ENCODE data around the gene PHF14.

Gene PHF14

GRCh38 chr7:11104578-11104977 is 130.9 kb downstream of the PHF14 start:
- no peak for DNase-seq (ENCODE audit: low read depth in 3 of 3, low spot score in 1 of 3)

DNA sequence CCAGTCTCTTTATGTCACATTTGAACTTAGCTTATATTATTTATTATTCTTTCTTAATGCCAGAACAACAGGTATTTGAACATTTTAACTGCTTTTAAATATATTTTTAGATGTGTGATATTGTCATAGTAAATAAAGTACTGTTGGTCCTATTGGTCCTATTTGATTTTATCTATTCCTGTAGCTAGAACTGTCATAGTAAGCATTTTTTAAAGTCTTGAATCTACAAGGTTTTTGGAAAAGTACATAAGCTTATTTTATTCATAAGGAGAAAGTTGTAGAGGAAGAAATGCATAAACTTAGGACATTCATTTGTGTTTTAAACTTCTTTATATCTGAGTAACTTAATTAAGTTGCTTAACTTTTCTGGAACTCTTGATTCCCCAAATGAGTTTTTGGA is 136.0 kb downstream of the PHF14 start:
- DNase-seq (ENCODE audit: low read depth in 3 of 3, low spot score in 1 of 3): no peak

GRCh38 chr7:11120068-11120664 is 146.5 kb downstream of the PHF14 start:
- no peak for DNase-seq (ENCODE audit: low read depth in 3 of 3, low spot score in 1 of 3)

DNA sequence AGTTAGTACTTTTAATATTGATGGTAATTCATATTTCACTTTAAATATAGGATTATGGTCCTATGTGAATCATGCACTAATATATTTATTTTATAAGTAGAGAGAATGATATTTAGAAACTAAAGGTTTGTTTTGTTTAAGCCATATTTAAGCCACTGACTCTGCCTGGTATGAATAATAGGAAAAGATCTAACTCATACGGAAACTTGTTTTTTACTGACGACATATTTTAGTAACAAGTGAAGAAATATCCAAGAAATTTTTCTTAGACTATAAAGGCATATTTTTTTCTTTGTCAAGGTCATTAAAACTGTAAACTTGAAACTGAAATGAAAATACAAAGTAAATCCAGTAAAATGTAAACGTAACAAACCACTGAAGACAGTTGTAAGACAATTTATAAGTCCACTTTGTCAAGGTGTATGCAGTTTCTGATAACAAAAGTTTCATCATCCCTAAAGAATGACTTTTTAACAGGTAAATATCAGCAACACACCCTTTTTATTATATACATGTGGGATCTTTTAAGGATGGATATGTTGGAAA is 147.1 kb downstream of the PHF14 start:
- DNase-seq (ENCODE audit: low read depth in 3 of 3, low spot score in 1 of 3): no peak

DNA sequence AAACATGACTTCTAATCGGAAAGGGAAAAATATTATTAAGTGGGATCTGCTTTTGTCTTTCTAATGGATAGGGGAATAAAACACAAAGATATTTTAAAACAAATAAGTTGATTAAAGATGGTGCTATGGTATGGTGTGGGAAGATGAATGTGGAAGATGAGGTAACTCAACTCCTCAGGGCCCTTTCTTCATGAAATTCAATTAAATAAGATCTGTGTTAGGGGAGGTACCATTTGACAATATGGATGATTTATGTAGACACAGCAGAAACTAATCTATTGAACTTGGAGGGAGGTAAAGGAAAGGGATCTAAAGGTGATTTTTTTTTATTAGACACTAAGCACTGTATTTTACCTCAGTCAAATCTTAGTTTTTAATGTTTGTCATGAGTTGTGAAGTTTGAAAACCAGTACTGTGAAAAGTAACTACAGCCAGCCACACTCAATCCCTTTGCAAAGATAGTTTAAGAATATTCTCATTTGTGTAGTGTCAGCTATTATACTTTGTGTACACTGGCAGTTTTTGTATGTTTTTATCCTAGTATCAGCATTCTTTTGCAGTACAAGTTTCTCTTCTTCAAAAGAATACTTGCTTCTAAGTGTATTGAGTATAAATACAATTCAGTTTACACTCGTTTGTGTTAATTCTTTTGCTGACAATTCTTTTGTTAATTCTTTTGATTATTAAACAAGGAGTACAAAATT is 151.3 kb downstream of the PHF14 start:
- no peak for DNase-seq (ENCODE audit: low read depth in 3 of 3, low spot score in 1 of 3)

DNA sequence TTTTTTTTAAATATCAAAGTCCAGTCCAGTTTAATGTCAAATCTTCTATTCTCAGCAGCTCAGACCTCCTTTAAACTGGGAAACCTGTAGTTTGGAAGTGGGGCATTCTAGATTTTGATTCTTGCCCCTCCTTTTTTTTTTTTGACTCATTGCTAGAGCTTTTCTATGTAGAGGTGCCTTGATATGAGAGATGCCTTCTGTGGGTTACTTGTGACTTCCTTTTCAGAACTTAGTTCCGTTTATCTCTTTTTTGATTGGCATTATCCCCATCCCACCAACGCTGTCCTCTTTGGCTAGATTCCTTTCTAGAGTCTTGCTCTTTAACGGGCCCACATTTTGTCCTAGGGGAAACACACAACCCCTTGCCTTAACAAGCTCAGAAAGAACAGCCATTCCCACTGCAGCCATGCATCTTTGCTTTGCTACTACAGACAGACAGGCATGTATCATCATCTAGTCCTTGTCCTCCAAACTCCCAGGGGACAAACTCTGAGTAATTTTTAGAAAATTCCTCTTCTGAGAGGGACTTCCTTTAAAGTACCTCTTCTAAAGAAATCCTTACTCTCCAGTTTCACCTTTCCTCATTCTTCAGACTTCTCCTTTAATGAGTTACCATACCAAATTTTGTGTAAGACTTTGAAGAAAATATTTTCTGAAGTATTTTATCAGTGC is 153.6 kb downstream of the PHF14 start:
- no peak for DNase-seq (ENCODE audit: low read depth in 3 of 3, low spot score in 1 of 3)

GRCh38 chr7:11127988-11128387 is 154.3 kb downstream of the PHF14 start:
- DNase-seq (ENCODE audit: low read depth in 3 of 3, low spot score in 1 of 3): no peak

DNA sequence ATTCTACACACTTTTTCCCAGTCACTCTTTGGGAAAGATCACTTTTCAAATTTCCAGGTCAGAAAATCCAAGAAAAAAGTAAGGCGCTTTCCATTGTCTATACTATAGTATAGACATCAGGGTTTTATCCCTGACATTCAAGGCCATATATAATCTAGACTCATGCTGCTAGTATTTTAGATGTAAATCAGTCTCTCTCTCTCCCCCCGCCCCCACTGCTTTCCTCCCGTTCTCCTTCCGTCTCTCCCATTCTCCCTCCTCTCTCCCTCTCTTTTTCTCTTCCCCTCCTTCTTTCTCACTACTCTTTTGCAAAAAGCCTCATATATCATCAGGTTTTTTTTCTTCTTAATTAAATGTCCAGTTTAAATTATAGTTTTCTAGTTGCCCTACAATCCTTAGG is 154.8 kb downstream of the PHF14 start:
- no peak for DNase-seq (ENCODE audit: low read depth in 3 of 3, low spot score in 1 of 3)

DNA sequence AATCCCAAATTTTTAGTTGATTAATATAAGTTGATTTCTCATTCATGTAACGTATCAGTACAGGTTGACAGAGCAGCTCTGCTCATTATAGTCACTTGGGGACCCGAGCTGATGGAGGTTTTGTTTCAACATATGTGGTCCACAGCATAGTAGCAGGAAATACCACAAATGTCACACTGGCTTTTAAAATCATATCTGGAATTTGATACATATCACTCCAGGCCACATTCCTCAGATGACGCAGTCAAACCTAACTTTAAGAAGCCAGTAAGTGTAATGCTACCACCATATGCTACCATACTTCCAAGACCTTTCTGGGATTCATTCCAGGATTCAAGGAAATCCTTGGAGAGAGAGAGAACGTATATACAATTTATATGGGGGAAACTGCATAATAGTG is 156.3 kb downstream of the PHF14 start:
- no peak for DNase-seq (ENCODE audit: low read depth in 3 of 3, low spot score in 1 of 3)

DNA sequence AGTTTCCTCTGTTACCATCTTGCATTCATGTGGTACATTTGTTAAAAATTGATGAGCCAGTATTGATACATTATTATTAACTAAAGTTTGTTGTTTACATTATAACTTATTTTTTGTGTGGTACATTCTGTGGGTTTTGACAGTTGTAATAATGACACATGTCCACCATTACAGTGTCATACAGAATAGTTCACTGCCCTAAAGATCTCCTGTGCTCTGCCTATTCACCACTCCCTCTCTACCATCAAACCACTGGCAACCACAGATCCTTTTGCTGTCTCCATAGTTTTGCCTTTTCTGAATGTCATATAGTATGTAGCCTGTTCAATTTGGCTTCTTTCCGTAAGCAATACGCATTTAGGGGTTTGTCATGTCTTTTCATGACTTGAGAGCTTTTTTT is 156.9 kb downstream of the PHF14 start:
- no peak for DNase-seq (ENCODE audit: low read depth in 3 of 3, low spot score in 1 of 3)

DNA sequence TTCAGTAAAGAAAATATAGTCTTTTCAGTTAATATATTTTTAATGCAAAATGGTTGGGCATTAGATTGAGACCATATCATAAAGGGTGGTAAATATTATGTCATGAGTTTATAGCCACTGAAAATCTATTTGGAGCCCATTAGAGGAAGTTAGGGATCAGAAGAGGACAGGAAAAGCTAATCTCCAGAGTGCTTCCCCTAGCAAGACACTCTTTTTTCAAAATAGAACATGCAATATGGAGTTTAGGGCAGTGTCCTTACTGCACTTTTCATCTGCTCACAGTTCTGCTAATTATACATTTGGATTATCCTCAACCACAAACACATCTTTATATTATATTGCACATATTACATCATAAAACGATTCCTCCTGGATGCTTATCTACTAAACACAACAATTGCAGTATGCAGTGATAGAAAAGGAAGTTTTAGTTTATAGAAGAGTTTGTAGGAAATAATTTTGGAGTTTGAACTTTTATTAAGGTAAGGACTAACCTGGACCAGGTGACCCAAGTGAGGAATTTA is 159.8 kb downstream of the PHF14 start:
- no peak for DNase-seq (ENCODE audit: low read depth in 3 of 3, low spot score in 1 of 3)

- DNase-seq (ENCODE audit: low read depth in 3 of 3, low spot score in 1 of 3): no peak
Measured at GRCh38 chr7:11135573-11135972, 161.9 kb downstream of the PHF14 start.

GRCh38 chr7:11141541-11141940 is 167.9 kb downstream of the PHF14 start:
- no peak for DNase-seq (ENCODE audit: low read depth in 3 of 3, low spot score in 1 of 3)

DNA sequence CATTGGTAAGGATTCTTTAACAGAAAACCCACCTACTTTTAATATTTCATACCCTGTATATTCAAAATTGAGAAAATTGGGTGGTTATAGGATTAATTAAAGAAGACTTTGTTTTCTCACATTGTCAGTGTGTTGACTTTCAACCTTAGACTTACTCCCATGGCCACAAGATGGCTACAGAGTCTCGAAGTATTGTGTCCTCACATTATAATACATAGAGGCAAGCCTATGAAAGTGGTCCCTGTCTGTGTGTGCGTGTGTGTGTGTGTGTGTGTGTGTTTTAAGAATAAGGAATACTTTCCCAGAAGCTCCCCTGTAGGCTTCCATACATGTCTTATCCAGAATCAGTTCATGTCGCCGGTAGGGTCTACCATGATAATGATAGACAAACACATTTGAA is 180.0 kb downstream of the PHF14 start:
- DNase-seq (ENCODE audit: low read depth in 3 of 3, low spot score in 1 of 3): no peak

DNA sequence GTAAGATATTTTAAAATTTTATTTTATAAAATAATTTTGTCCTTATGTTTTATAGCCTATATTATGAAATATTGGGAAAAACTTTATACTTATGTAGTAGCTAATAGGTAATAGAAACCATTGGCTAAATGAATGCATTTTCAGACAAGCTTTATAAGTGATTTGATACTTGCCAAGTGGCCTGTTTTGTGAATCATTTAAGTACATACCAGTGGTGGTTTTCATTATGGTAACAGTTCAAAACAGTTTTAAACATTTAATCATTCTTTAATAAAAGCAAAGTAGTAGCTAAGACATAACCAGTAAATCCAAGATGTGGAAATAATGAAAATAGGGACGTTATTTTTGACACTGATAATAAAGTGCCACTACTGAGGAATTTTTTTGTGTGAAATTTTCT is 182.2 kb downstream of the PHF14 start:
- DNase-seq (ENCODE audit: low read depth in 3 of 3, low spot score in 1 of 3): no peak

DNA sequence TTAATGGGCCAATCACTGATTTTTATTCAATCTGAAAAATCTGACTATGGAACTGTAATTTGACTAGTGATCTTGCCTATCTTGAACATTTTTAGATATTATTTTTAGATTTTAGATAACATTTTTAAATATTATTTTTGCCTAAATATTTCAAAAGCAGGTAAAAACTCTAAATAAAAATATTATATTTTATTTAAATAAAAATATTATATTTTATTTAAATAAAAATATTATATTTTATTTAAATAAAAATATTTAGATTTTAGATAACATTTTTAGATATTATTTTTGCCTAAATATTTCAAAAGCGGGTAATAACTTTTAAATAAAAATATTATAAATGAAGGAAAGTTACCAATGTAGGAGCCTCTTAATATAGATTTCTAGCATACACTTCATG is 187.8 kb downstream of the PHF14 start:
- no peak for DNase-seq (ENCODE audit: low read depth in 3 of 3, low spot score in 1 of 3)

GRCh38 chr7:11163220-11163619 is 189.5 kb downstream of the PHF14 start:
- no peak for DNase-seq (ENCODE audit: low read depth in 3 of 3, low spot score in 1 of 3)

DNA sequence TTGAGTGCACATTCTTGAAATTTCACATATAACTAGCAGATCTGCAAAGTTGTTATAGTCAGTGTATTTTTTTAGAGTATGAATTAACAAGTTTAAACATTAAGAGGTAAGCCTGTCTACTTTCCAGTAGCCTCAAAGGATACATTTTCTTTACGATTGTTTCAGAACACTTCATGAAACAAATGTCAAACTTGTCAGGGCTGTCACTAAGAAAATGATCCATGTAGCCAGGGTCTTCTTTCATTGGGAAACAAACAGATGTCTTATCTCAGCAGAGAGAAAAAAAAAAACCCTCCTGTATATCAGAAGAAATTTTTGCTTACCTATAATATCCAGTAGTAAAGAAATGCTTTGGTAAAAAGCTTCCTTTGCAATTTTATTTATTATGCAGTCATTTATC is 192.4 kb downstream of the PHF14 start:
- no peak for DNase-seq (ENCODE audit: low read depth in 3 of 3, low spot score in 1 of 3)

- DNase-seq (ENCODE audit: low read depth in 3 of 3, low spot score in 1 of 3): no peak
Measured at GRCh38 chr7:11168650-11169170, 195.0 kb downstream of the PHF14 start.

GRCh38 chr7:11170175-11170574 is 196.5 kb downstream of the PHF14 start:
- no peak for DNase-seq (ENCODE audit: low read depth in 3 of 3, low spot score in 1 of 3)

DNA sequence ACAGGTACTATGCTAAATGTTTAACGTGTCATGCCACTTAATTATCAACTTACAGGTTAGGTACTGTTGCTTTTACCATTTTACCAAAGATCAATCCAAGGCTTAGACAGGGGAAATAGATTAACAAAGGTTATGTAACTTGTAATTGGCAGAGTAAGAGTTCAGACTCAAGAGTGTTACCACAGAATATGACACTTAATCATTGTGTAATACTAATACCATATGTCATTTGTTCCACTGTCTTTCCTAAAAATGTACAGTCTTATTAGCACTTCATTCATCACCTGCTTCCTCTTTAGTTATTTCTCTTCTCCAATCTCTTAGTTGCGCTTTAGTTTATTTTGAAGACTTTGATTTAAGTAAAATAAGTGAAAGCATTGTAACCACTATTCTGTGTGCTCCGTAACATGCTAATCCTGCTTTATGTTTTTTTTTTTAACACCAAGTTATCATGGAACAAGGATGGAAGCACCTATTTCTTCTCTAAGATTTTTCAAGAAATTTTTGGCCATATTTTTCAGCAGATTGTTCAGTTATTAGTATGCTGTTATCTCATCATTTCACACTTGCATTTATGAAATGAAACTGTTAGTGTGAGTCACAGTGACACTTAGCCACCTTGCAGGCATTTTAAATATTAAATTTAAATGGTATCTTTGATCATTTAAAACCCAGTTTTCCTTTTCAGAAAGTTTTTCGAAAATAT is 197.3 kb downstream of the PHF14 start:
- DNase-seq (ENCODE audit: low read depth in 3 of 3, low spot score in 1 of 3): no peak
